Endothelial cell of umbilical vein (primary cell): ENCODE measurements around the gene SUDS3. TPM values are rescaled to one million over a fixed set of nuclear protein-coding genes. Genes with fewer than 3 reads are reported as not detected.

Experiments used
- BruUV-seq: library from RNA; stranded (reverse); fragments of 400-500 nt; replicated peaks from 2 replicates; lab custom pipeline; 2021; lab: Mats Ljungman, UMichigan
- CTCF ChIA-PET: fragments of 300-600, 350-600 bp; sonication (Branson Sonifier 250); formaldehyde crosslinking; loops from one replicate; lab custom pipeline; 2021; ENCODE audit warnings: antibody characterized with exemption, inconsistent platforms; lab: Charles Lee
- POLR2A ChIA-PET: fragments of 300-600, 350-600 bp; sonication (Branson Sonifier 250); formaldehyde crosslinking; loops from one replicate; lab custom pipeline; 2021; ENCODE audit warnings: antibody characterized with exemption, inconsistent platforms; lab: Charles Lee
- DNase-seq: peaks from one replicate; pipeline ENCODE4 v3.0.0-alpha.2; 2011; ENCODE audit warnings: low read depth, low spot score
- FAIRE-seq: peaks from 2 replicates; lab custom pipeline; 2011; peaks lifted over from hg19 to GRCh38; lab: Jason Lieb, UNC
- H2AFZ ChIP-seq: 2 replicates; pipeline ENCODE4 v1.6.0; 2012; ENCODE audit warnings: low read depth, low read length, control low read depth, inconsistent platforms
- H3K27ac ChIP-seq: 2 replicates; pipeline ENCODE4 v1.5.1; 2011; ENCODE audit warnings: low read depth, mild to moderate bottlenecking, control low read depth, low read length, moderate library complexity; ENCODE audit not compliant: insufficient read depth
- H3K27me3 ChIP-seq, 2 experiments: 2 replicates each; pipeline versions ENCODE4 v1.6.0 to v1.6.1; 2011; ENCODE audit warnings: low read length in 2 of 2, mixed read lengths in 1 of 2; ENCODE audit not compliant: control insufficient read depth in 2 of 2, insufficient read depth in 2 of 2
- H3K36me3 ChIP-seq, 2 experiments: 2 replicates in 1 of 2; 3 replicates in 1 of 2; pipeline ENCODE4 v1.5.1; 2011; ENCODE audit warnings: low read length in 2 of 2, mild to moderate bottlenecking in 1 of 2, moderate library complexity in 1 of 2; ENCODE audit not compliant: control insufficient read depth in 2 of 2, insufficient read depth in 2 of 2; ENCODE audit errors: extremely low read depth in 1 of 2
- H3K4me1 ChIP-seq: 3 replicates; pipeline ENCODE4 v1.5.1; 2011; ENCODE audit warnings: mild to moderate bottlenecking, low read length; ENCODE audit not compliant: control insufficient read depth, insufficient read depth; ENCODE audit errors: extremely low read depth
- H3K4me2 ChIP-seq: 2 replicates; pipeline ENCODE4 v1.6.1; 2011; ENCODE audit warnings: low read length, control low read depth, mixed read lengths; ENCODE audit not compliant: insufficient read depth
- H3K4me3 ChIP-seq, 3 experiments: fragments of 200-600 bp in 1 of 3; sonication (generic), shearing (Covaris generic) in 1 of 3; replicated peaks in 1 of 3; 2 replicates each; pipeline ENCODE4 v1.5.1; 2011 to 2016; ENCODE audit warnings: control low read depth in 3 of 3, low read length in 3 of 3, mild to moderate bottlenecking in 2 of 3, inconsistent platforms in 1 of 3, low read depth in 1 of 3, moderate library complexity in 1 of 3; ENCODE audit not compliant: insufficient read depth in 1 of 3
- H3K79me2 ChIP-seq: 2 replicates; pipeline ENCODE4 v1.6.0; 2012; ENCODE audit warnings: low read length, inconsistent platforms; ENCODE audit not compliant: control insufficient read depth, insufficient read depth
- H3K9ac ChIP-seq: replicated peaks from 2 replicates; pipeline ENCODE3; 2011; ENCODE audit warnings: low read length, control low read depth; ENCODE audit not compliant: insufficient read depth; ENCODE audit errors: extremely low read depth
- H3K9me1 ChIP-seq: replicated peaks from 3 replicates; pipeline ENCODE4 v1.6.0; 2011; ENCODE audit warnings: mild to moderate bottlenecking, low read length; ENCODE audit not compliant: control insufficient read depth, insufficient read depth; ENCODE audit errors: extremely low read depth
- H3K9me3 ChIP-seq: replicated peaks from 2 replicates; pipeline ENCODE4 v1.5.1; 2012; ENCODE audit warnings: low read length, inconsistent platforms; ENCODE audit not compliant: control insufficient read depth, insufficient read depth
- H4K20me1 ChIP-seq: replicated peaks from 2 replicates; pipeline ENCODE3; 2011; ENCODE audit warnings: mild to moderate bottlenecking, low read length; ENCODE audit not compliant: control insufficient read depth, insufficient read depth; ENCODE audit errors: extremely low read depth
- CTCF ChIP-seq, 2 donors: IDR thresholded peaks; 1 replicate in 1 of 2; 2 replicates in 1 of 2; pipeline ENCODE4 v1.5.1; 2011; ENCODE audit warnings: low read length in 2 of 2, mild to moderate bottlenecking in 2 of 2, moderate library complexity in 2 of 2, control low read depth in 1 of 2, inconsistent platforms in 1 of 2, low read depth in 1 of 2; ENCODE audit not compliant: insufficient read depth in 1 of 2; ENCODE audit errors: extremely low read depth in 1 of 2
- EZH2 ChIP-seq: IDR thresholded peaks from 2 replicates; pipeline ENCODE4 v1.6.1; 2012; ENCODE audit warnings: borderline replicate concordance, low read depth, mild to moderate bottlenecking, moderate library complexity, low read length, inconsistent platforms; ENCODE audit not compliant: severe bottlenecking
- FOS ChIP-seq: IDR thresholded peaks from 2 replicates; pipeline ENCODE4 v1.6.1; 2011; ENCODE audit warnings: mild to moderate bottlenecking, low read length, moderate library complexity, borderline replicate concordance; ENCODE audit not compliant: insufficient read depth
- GATA2 ChIP-seq: IDR thresholded peaks from 2 replicates; pipeline ENCODE4 v1.7.0; 2011; ENCODE audit warnings: low read depth, mild to moderate bottlenecking, moderate library complexity, mixed read lengths, low read length; ENCODE audit not compliant: insufficient read length, insufficient read depth
- JUN ChIP-seq: IDR thresholded peaks from 2 replicates; pipeline ENCODE4 v1.6.1; 2011; ENCODE audit warnings: borderline replicate concordance, low read depth; ENCODE audit not compliant: insufficient read length, insufficient read depth
- MAX ChIP-seq: IDR thresholded peaks from 2 replicates; pipeline ENCODE4 v1.6.1; 2011; ENCODE audit not compliant: insufficient read depth, insufficient read length
- MYC ChIP-seq: IDR thresholded peaks from one replicate; pipeline ENCODE4 v1.6.1; 2011; ENCODE audit warnings: mild to moderate bottlenecking, low read depth, low read length
- POLR2A ChIP-seq: IDR thresholded peaks from 2 replicates; pipeline ENCODE4 v1.6.1; 2012; ENCODE audit warnings: low read depth, mild to moderate bottlenecking, control low read depth, low read length
- POLR2AphosphoS5 ChIP-seq: IDR thresholded peaks from 2 replicates; pipeline ENCODE4 v1.6.1; 2012; ENCODE audit warnings: low read depth, mild to moderate bottlenecking, control low read depth, low read length, moderate library complexity; ENCODE audit not compliant: insufficient read depth
- dilution Hi-C: fragments of 300-500 bp; cut with MboI; formaldehyde crosslinking; loops from one replicate; pipeline ENCODE4 v1.15.0; 2019; ENCODE audit warnings: low sequenced_read_pairs; ENCODE audit not compliant: extremely low pct_ligation_motif_present
- intact Hi-C: fragments of 100-400 bp; cut with micrococcal nuclease; formaldehyde crosslinking; loops from one replicate; pipeline ENCODE4 v1.10.0; 2022
- polyA plus RNA-seq, 4 experiments: library from polyadenylated mRNA; depleted of rRNA in 3 of 4; stranded (reverse) in 3 of 4; unstranded in 1 of 4; fragments of >200 nt; gene quantifications; 2 replicates each; pipeline versions ENCODE4 v1.2.1 to v1.2.3, GENCODE V29; 2011 to 2012; ENCODE audit warnings: missing spikeins in 1 of 4
- total RNA-seq: library from RNA; stranded (reverse); gene quantifications from 2 replicates; pipeline ENCODE4 v1.2.3, GENCODE V29; 2021

SUDS3 gene
- total and polyA plus RNA-seq, 2 donors (not counting 3 experiments of a cell fraction or from before 2014, with no cell fraction given), result 16.9 to 27.4 TPM

GRCh38 chr12:118372541-118373495 is 3.5 kb upstream of the SUDS3 start, which contains the start of gene TAOK3:
TAOK3 (minus strand) TSS chr12:118372907; CDS start chr12:118255567, 117,340 bp downstream.
- H3K9ac ChIP-seq, result peak within 1 kb of the TSS; percentile 67

GRCh38 chr12:118373616-118374015 is 2.7 kb upstream of the SUDS3 start:
- intact Hi-C loops (loop anchor here (1.0 to 10.0 kb wide), 4 partner anchors 14 to 689 kb away; no protein-coding TSS in a partner anchor), dilution Hi-C loops (no loop called here)
- Histone ChIP-seq H3K9ac (peak overlapping the region; percentile 67), H3K36me3 (no peaks in the 10 kb centered on the region), H3K9me3 (no peaks in the 10 kb centered on the region), H3K9me1 (no peaks in the 10 kb centered on the region), H3K79me2 (peaks cover 49% of the 10 kb centered on the region), H3K4me1 (peaks cover 21% of the 10 kb centered on the region), H3K4me3 (peak overlapping the region in 2 of 3 experiments; percentile 70 to 78), H3K4me2 (peak overlapping the region; percentile 79), H4K20me1 (no peaks in the 10 kb centered on the region), H2AFZ (no peak overlapping the region), H3K27ac (no peak overlapping the region), H3K27me3 (no peaks in the 10 kb centered on the region)
- BruUV-seq, result no TSS peak
- DNase-seq (no peak), FAIRE-seq (no peak)
- TF ChIP-seq MAX (no peak), POLR2AphosphoS5 (no peak), GATA2 (no peak), JUN (no peak), MYC (no peak), FOS (no peak), EZH2 (no peak), CTCF (IDR thresholded peaks at IDR 0.05; ENCODE audit: extremely low read depth in 1 of 2, insufficient read depth in 1 of 2, low read depth in 1 of 2, low read length in 2 of 2) (no peak), POLR2A (no peak)
- POLR2A ChIA-PET, result no interaction called here
- CTCF ChIA-PET, result interaction anchor here (1.0 to 7.1 kb wide), 4 partner anchors 18 to 252 kb away, joined by 4 to 262 read pairs (median 4); no protein-coding TSS in a partner anchor

More at GRCh38 chr12:118372541-118373495, 3.5 kb upstream of the SUDS3 start, which contains the start of gene TAOK3:
- peaks cover 45% of the 10 kb centered on the region for H3K79me2 ChIP-seq
- intact Hi-C loops, result loop anchor here (1.0 to 10.0 kb wide), 4 partner anchors 14 to 688 kb away; no protein-coding TSS in a partner anchor
- TF ChIP-seq POLR2AphosphoS5 (peak; percentile 84), POLR2A (peak; percentile 97), JUN (no peak), FOS (no peak), GATA2 (no peak)
- DNase-seq (peak; percentile 98), FAIRE-seq (peak; percentile 92)
- H3K4me2 ChIP-seq, result peak within 1 kb of the TSS; percentile 90
- H2AFZ ChIP-seq, result peak within 1 kb of the TSS; percentile 76
- ChIA-PET CTCF (interaction anchor here (1.0 to 7.1 kb wide), 4 partner anchors 17 to 252 kb away, joined by 4 to 262 read pairs (median 4); no protein-coding TSS in a partner anchor), POLR2A (interaction anchor here (0.6 to 1.0 kb wide), 7 partner anchors 8 to 957 kb away, joined by 3 to 6 read pairs (median 4); no protein-coding TSS in a partner anchor)
- no peaks in the 10 kb centered on the region for H3K9me3 ChIP-seq
- BruUV-seq, result TSS peak; percentile 71
- H3K36me3 ChIP-seq, result no peaks in the 10 kb centered on the region
- dilution Hi-C loops, result no loop called here
- peaks cover 18% of the 10 kb centered on the region for H3K4me1 ChIP-seq
- peak within 1 kb of the TSS; percentile 78 to 95 (median 79) for H3K4me3 ChIP-seq
- peak within 1 kb of the TSS; percentile 17 for H3K27ac ChIP-seq
- no peaks in the 10 kb centered on the region for H4K20me1 ChIP-seq
- no peaks in the 10 kb centered on the region for H3K27me3 ChIP-seq
- H3K9me1 ChIP-seq, result no peaks in the 10 kb centered on the region
